ENCODE results near the gene ARHGAP1.
A peak's percentile ranks its signal among the peaks of the same experiment; 100 is the strongest.

Gene ARHGAP1

DNA sequence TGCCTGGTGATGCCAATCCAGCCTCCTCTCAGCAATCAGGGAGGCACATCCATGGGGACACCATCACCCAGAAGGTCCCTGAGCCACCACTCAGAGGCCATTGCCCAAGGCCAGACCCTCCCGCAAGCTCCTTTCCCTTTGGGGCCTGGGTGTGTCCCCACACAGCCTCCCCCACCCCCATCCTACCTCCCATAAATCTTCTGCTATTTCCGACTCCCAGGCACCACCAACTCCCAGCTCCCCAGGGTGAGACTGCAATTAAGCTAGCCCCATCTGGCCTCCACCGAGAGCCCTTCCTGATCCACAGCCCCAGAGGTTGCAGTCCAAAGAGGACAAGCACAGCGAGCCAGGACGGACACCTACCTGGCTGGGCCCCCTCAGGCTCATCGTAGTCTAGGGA, 6.3 kb downstream of the ARHGAP1 start:
- DNase-seq (ENCODE audit: low spot score): no peak

DNA sequence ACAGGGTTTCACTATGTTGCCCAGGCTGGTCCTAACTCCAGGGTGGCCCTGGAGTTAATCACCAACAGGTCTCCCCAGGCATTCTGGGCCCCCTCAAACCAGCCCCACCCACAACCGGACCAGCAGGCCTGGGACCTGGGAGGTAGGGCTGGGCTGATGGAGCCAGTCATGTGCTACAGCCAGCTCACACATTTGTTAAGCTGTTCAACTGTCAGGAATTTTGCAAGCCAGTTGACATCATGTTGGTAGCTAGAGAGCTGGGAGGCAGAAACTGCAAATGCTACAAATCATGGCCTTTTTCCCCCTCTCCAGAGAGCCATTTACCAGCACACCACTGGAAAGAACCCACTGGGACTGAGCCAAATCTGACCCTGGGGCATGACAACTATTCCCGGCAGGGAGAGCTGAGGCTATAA, 6.8 kb downstream of the ARHGAP1 start:
- no peak for DNase-seq (ENCODE audit: low spot score)

DNA sequence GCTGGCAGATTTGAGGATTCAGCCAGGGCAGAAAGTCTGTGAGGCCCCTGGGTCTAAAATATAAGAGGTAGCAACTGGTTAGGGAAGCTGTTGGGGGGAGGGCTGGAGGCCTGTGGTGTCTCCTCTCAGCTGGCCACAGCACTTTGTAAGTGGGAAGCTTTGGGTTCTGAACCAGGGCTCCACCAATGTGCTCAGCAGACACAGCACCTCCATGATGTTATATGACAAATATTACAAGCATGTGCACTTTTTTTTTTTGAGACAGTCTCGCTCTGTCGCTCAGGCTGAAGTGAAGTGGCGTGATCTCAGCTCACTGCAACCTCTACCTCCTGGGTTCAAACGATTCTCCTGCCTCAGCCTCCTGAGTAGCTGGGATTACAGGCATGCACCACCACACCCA, 8.0 kb downstream of the ARHGAP1 start:
- DNase-seq (ENCODE audit: low spot score): no peak

DNA sequence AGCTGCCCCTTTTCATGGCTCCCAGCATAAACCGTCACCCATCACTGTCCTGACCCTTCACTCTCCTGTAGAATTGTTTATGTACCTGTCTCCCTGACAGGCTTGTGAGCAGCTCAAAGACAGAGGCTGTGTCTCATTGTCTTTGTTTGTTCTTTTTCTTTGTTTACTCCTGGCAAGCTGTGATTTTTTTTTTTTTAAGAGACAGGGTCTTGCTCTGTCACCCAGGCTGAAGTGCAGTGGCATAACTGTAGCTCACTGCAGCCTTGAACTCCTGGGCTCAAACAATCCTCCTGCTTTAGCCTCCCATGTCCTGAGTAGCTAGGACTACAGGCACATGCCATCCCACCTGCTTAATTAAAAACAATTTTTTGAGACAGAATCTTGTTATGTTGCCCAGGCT, 9.7 kb downstream of the ARHGAP1 start:
- DNase-seq (ENCODE audit: low spot score): no peak

DNA sequence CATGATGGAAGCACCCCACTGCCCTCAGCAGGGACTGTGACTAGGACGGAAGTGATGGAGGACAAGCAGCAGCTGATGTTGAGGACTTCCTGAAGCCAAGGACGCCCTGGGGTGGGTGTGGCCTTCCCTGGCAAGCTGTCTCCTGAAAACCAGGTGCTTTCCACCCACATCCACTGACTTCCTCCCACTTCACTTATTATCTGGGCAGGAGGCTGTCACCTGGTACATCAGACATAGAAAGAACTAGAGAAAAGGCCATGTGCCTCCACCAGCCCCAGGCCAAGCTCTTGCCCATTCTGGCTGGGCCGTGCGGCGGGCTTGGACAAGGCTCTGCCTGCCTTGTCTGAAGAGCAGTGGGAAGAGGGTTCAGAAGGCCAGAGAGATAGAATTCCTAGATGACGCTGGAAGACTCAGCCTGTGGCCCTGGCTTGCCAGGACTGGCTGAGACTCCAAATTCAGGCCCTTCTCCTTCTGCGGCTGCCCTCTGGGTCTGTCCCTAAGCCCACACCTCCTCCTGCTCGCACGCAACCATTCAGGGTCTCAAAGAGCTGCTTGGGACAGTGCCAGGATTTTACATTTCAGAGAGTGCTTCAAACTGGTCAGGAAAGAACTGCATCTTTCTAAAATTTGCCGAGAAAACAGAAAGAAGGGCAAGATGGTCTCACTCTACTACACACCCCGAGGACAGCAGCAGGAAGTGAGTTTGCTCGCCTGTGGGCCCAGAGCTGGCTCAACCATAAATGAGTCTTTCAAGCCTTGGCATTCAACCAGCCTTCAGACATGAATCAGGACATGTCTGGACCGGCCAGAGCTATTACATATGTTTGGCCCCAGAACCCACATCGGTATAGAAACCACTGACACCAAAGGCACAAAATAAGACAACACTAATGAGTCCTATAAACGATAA, 13.3 kb downstream of the ARHGAP1 start:
- DNase-seq (ENCODE audit: low spot score): peak; percentile 76

DNA sequence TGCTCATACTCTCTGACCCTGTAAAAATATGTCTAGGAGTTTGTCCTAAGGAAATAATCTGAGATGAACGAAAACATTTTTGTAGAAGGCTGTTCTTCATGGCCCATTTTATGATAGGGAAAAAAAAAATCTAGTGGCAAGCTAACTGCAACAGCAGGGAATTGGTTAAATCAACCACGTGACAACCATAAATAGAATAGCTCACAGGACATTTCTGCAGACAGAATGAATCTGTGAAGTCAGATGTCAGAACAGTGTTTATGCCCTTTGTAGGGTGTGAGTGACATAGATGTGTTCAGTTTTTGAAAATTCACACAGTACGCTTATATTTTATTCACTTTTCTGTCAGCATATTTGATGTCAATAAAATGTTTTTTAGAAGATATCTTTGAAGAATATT, 16.1 kb downstream of the ARHGAP1 start:
- no peak for DNase-seq (ENCODE audit: low spot score)

DNA sequence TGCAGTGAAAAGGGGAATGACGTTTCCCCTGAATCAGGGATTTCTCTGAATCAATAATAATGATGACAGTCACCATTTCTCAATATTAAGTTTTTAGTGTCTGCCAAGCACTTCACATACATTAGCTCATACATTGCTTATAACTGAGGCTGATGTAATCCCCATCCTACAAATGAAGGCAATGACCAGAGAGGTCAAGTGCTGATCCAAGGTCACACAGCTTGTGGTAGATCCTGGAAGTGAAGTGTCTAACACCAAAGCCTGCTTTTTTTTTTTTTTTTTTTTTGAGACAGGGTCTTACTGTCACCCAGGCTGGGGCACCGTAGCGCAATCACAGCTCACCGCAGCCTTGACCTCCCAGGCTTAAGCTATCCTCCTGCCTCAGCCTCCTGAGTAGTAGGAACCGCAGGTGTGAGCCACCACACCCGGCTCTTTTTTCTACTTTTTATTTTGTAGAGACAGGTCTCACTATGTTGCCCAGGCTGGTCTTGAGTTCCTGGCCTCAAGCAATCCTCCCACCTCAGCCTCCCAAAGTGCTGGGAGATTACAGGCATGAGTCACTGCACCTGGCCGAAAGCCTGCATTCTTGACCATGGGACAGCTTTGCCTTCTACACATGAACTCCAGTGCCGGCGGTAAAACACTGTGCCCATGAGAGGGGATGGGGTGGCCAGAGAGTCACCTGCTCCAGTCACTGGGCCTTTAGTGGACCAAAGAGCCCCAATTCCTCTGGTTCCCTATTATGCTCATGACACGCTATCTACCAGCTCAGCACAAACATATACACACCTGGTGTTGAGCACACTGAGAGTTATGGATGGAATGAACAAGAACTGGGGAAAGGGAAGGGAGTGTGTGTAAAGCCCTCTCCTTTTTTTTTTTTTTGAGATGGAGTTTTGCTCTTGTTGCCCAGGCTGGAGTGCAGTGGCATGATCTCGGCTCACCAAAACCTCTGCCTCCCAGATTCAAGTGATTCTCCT, 17.4 kb downstream of the ARHGAP1 start:
- DNase-seq (ENCODE audit: low spot score): no peak

DNA sequence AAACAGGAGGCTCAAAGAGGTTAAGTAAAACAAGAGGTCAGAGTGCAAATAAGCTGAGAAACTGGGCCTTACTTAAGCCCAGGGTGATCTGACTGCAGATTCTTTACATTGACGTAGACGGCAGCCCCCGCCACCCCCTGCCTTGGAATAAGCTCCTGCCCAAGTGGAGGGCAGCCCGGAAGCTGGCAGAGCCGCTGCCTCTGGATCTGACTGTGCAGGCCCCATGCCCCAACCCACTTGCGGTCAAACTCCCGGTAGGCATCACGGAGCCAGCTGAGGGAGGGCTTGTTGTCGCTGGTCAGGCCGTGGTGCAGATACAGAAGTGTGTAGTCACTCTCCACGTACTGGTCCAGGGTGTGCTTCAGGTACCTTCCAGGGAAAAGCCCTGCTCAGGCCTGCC, 18.6 kb downstream of the ARHGAP1 start:
- no peak for DNase-seq (ENCODE audit: low spot score)

DNA sequence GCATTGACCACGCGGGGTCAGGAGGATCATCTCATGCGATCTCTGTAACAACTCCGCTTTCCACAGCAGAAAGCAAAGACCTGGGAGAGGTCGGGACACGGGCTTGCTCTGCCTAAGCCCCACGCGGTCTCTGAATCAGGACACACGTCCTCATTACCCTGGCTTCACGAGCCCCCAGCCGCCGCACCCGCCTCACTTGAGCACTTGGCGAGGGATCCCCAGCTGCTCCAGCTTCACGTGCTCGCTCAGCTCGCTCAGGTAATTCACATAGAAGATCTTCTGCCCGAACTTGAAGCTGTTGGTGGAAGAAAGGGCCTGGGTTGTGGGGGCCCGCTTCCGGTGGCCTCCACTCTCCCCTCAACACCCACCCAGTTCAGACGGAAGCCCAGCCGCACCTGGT, 19.6 kb downstream of the ARHGAP1 start:
- DNase-seq (ENCODE audit: low spot score): no peak

DNA sequence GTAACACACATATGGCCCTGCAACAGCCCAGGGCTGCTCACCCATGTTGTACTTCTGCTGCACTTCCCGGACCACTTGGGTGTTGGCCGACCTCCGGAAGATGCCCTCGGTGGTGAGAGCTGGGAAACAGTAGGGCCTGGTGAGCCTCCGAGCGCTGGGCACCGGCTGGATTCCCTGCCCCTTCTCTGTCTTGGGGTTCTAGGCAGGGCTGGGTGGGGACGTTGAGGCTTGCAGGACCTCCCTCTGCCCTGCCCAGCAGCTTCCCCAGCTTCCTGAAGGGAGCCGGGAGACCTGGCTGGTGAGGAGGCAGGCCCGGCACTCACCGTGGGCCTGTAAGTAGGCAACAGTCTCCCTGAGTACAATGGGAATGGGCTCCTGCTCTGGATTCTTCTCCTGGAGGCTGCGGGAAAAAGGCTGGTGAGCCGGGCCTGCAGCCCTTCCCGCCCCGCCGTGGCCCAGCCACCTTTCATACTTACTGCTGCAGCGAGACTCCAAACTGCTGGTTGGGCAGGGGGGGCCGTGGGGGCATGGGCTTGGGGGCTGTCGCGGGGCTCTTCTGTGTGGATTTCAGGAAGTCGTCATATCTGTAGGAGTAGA, 20.2 kb downstream of the ARHGAP1 start:
- no peak for DNase-seq (ENCODE audit: low spot score)

DNA sequence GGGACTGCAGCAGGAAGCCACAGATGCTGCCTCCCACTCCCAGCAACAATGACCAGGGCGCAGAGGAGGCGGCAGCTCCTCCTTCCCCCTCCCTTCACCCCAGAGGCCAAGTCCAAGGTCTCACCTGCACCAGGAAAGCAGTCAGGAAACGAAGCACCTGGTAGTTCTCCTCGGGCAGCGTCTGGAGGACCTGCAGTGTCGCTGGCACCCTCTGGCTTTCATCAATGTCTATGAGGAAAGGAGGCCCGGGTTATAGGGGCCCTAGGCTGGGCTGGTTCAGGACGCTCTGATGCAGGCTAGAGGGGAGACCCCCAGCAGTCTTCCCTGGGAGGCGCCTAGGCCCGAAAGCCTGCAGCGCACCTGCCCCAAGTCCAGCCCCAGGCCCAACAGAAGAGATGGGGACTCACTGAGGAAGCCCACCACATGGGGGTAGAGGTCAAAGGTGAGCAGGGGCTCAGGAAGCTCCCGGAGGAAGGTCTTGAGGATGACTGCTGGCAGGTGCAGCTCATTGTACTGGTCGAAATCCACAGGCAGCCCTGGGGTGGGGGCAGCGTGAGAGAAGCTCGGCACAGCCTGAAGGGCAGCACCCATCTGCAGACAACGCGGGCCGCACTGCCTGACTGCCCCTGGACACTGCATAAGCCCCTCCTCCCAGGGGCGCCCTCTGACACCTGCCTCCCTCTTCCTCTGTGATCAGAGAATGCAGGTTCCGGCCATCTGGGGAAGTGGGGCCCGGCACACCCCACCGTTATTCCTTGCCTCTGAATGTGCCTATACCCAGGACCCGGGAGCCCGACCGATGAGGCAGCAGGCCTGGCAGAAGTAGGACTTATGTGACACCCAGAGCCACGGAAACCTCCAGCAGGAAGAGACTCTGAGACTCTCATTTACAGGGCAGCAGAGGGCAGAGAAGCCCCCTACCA, 20.9 kb downstream of the ARHGAP1 start:
- no peak for DNase-seq (ENCODE audit: low spot score)

DNA sequence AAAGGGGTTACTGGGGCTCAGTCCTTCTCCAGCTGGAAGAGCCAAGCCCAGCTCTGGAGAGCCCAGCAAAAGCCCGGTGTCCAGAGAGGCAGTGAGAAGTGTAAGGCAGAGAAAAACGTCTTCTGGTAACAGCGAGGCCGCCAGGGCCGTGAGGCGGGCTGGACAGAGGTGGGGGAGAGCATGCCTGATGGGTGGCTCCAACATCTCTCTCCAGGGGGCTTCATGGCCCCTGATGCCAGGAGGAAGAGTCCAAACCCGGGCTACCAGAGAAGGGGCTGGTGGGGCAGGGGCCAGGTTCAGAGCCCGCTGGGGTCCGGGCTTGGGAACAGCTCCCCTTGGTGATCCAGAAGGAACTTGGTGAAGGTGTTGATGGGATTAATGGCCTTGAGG, 21.7 kb downstream of the ARHGAP1 start:
- no peak for DNase-seq (ENCODE audit: low spot score)

DNA sequence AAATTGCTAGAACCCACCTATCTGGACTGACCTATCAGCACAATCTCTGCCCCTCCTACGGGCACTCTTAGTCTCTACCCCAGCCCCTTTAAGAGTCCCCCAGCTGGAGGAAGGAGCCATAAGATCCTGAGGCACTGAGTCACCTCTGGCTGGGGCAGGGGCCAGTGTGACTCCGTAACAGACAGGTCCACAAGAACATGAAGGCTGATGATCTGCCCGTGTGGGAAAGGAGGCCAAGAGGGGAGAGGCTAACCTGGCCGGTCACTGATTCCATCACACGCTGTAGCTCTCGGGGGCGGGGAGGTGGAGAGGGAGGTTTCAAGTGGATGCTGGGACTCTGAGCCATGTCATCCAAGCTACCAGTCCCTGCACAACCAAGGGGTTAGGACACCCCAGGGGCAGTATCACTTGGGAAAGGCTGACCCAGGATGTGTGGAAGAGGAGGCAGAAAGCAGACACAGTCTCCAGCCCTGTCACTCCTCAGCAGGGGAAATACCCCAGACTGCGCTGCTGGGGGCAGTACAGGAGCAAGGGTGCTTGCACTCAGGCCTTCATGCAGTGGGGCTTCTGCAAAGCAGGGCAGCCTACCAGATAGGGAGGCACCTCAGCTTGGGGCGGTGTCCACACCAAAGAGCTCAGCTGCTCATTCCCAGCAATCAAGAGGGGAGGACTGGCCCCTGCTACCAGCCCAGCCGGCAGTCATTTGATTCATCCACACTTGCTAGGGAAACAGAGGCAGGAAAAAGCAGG, 22.3 kb downstream of the ARHGAP1 start:
- no peak for DNase-seq (ENCODE audit: low spot score)

DNA sequence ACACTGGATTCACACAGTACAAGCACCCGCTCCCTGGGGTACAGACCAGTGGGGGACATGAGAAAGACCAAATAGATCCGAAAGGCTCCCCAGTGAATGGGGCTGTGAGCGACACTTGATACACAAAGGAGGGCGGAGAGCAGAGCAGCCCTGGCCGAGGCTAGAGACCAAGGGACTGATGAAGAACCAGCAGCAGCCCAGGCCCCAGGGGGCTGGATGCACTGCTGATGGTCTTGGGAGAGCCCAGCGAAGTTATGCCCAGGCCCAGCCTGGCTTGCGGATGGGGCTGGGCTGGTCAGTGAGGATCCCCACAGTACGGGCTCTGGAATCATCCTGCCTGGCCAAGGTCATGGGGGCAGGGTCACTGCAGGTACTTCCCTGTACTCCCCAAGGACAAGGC, 23.2 kb downstream of the ARHGAP1 start:
- DNase-seq (ENCODE audit: low spot score): no peak

DNA sequence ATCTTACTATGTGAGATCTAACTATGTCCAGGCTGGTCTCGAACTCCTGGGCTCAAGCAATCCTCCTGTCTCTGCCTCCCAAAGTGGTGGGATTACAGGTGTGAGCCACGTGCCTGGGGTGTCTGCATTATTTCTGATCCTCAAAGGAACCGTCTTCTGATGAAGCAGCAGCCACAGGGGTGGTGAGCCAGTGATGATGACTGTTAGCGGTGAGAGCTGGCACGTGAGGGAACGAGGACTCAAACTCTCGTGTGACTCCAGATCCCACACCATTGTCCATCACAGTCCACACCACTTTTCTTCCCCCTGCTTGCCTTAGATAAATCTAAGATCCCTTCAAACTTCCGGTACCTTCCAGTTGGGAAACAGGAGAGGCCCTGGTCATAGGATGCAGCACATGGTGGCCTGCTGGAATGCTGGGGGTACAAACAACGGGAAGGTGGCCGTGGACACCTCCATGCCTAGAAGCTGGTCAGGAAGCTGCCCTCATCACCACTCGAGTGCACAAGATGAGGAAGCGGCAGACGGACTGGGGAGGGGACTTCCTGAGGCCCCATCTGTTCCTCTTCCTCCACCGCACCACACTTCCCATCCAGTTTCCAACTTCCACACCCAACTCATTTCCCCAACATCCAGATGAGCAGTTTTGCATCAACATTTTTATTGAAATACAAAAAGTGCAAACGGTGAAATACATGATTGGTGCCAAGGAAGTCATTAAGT, 23.8 kb downstream of the ARHGAP1 start:
- no peak for DNase-seq (ENCODE audit: low spot score)

DNA sequence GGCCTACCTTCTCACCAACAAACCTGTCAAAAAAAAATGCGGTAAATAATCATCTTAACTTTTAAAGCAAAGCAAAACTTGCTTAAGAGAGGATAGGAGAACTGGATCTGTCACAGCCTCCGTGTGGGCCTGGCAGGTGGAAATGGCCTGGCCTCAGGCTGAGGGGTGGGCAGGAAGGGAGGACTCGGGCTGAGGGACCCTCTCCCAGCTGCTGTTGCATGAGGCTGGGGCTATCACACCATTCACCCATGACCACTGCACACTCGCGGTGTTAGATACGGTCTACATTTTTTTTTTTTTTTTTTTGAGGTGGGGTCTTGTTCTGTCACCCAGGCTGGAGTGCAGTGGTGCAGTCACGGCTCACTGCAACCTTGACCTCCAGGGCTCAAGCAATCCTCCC, 24.5 kb downstream of the ARHGAP1 start:
- DNase-seq (ENCODE audit: low spot score): no peak

DNA sequence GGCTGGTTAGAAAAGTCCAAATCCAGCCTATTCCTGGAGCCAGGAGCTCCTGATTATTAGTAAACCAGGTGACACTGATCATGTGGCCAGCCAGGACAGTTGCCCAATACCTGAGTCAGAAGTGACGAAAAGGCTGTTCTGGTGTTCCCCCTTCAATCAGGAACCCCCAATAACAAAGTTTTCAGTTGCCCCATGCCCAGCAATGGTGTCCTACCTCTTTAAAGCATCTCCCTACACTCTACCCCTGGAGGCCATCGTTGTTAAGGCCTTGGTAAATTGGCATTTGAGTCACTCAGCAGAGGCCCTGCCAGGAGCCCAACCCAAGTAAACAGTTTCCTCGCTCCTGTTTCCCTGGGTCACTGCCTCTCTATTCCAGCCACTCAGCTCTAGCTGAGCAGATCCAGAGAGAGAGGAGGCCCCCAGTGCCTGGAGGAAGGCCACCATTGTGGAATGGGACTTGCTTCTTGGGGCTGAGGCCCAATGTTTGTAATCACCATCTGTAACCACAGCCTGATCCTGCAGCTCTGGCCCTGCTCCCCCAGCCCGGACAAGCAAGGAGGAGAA, 25.0 kb downstream of the ARHGAP1 start:
- peak; percentile 86 for DNase-seq (ENCODE audit: low spot score)

DNA sequence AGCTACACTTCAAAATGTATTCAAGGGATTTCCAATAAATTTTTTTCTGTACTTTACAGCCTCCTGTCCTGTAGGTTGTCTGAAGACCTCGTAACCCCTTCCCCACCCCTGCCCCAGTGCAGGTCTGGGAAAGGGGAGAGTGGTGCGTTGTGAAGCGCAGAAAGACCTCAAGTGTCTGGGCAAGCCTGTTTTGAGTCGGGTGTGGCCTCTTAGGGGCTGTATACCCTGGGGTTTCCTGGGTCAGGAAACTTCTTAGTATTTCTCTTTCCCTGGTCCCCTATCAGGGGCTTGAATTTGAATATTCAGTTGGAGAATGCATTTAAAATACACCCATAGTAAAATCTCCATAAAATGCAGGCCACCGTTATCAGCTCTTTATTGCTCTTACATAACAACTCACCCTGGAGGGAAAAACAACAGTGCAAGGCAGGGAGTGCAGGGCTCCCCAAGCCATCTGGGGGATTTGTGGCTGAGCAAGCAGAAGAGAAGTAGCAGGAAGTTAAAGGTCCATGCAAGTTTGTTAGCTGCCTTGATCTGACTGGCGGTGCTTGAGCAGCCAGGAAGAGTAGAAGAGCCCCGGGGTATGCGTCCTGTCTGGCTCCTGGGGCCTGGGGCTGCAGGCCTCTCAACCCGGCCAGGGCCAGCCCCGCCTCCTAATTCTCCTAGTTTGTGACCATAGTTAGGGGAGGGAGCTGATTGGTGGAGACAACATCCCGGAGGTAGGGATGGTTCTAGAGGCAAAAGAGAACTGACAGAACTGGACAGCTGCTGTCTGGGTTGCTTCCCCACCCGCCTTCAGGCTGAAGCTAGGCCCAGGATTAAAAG, 25.7 kb downstream of the ARHGAP1 start:
- no peak for DNase-seq (ENCODE audit: low spot score)
